Parathyroid adenoma (tissue), 2 donors: ENCODE data around the gene NUP210.

Source experiments
- H2AFZ ChIP-seq: fragments of 300-600 bp; sonication (generic); one replicate; pipeline ENCODE4 v1.7.0; 2017; ENCODE audit warnings: antibody characterized with exemption, mild to moderate bottlenecking
- H3K27ac ChIP-seq: fragments of 300-600 bp; sonication (generic); one replicate; pipeline ENCODE4 v1.7.0; 2017
- H3K27me3 ChIP-seq: fragments of 300-600 bp; sonication (generic); one replicate; pipeline ENCODE4 v1.7.0; 2017; ENCODE audit warnings: low read length; ENCODE audit not compliant: control insufficient read depth, insufficient read depth
- H3K36me3 ChIP-seq: fragments of 300-600 bp; sonication (generic); one replicate; pipeline ENCODE4 v1.7.0; 2017; ENCODE audit warnings: low read length; ENCODE audit not compliant: control insufficient read depth, insufficient read depth
- H3K4me1 ChIP-seq: fragments of 300-600 bp; sonication (generic); one replicate; pipeline ENCODE4 v1.7.0; 2017; ENCODE audit warnings: control low read depth
- H3K4me2 ChIP-seq: fragments of 300-600 bp; sonication (generic); one replicate; pipeline ENCODE4 v1.7.0; 2017; ENCODE audit warnings: low read length
- H3K4me3 ChIP-seq: fragments of 300-600 bp; sonication (generic); one replicate; pipeline ENCODE4 v1.7.0; 2017; ENCODE audit warnings: low read depth, low read length
- H3K79me2 ChIP-seq: fragments of 300-600 bp; sonication (generic); one replicate; pipeline ENCODE4 v1.7.0; 2017; ENCODE audit warnings: control low read depth
- H3K9ac ChIP-seq: fragments of 300-600 bp; sonication (generic); one replicate; pipeline ENCODE4 v1.7.0; 2017; ENCODE audit warnings: mild to moderate bottlenecking
- H3K9me3 ChIP-seq: fragments of 300-600 bp; sonication (generic); one replicate; pipeline ENCODE4 v1.7.0; 2017; ENCODE audit warnings: low read length; ENCODE audit not compliant: control insufficient read depth
- TF ChIP-seq, protein P1 (sequence below): fragments of 300-600 bp; sonication (generic); IDR thresholded peaks from one replicate; pipeline ENCODE4 v1.7.0; 2017; ENCODE audit warnings: antibody characterized with exemption, mild to moderate bottlenecking
- donor health status: primary hyperparathyroidism.

The NUP210 gene

DNA sequence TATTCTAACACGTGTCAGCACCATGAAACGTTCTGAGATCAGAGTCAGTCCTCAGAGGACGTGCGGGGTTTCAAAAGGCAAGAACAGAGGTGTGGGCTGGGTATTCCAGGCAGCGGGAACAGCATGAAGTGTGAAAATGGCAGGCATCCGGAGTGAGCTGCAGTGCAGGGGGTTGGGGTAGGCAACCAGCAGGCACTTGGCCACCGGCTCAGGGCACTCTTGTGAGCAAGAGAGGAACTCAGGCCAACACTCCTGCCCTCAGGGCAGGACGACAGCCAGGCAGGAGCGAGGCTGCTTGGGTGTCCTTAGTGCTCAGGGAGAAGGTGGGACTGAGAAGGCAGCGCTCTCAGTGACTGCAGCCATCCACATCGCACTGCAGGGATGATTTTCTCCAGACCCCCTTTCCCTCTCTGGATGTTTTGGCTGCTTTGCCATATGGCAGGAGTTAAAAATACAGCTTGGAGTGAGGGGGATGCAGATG, 151.1 kb downstream of the NUP210 start:
- Histone ChIP-seq H3K36me3 (no peaks in the 10 kb centered on the region), H2AFZ (no peak overlapping the region), H3K4me2 (no peak overlapping the region), H3K9me3 (no peaks in the 10 kb centered on the region), H3K27me3 (no peaks in the 10 kb centered on the region), H3K9ac (no peak overlapping the region), H3K27ac (no peak overlapping the region), H3K4me1 (no peaks in the 10 kb centered on the region), H3K79me2 (peaks cover 2% of the 10 kb centered on the region), H3K4me3 (no peak overlapping the region)
- TF ChIP-seq, protein P1, sequence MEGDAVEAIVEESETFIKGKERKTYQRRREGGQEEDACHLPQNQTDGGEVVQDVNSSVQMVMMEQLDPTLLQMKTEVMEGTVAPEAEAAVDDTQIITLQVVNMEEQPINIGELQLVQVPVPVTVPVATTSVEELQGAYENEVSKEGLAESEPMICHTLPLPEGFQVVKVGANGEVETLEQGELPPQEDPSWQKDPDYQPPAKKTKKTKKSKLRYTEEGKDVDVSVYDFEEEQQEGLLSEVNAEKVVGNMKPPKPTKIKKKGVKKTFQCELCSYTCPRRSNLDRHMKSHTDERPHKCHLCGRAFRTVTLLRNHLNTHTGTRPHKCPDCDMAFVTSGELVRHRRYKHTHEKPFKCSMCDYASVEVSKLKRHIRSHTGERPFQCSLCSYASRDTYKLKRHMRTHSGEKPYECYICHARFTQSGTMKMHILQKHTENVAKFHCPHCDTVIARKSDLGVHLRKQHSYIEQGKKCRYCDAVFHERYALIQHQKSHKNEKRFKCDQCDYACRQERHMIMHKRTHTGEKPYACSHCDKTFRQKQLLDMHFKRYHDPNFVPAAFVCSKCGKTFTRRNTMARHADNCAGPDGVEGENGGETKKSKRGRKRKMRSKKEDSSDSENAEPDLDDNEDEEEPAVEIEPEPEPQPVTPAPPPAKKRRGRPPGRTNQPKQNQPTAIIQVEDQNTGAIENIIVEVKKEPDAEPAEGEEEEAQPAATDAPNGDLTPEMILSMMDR: no peak

DNA sequence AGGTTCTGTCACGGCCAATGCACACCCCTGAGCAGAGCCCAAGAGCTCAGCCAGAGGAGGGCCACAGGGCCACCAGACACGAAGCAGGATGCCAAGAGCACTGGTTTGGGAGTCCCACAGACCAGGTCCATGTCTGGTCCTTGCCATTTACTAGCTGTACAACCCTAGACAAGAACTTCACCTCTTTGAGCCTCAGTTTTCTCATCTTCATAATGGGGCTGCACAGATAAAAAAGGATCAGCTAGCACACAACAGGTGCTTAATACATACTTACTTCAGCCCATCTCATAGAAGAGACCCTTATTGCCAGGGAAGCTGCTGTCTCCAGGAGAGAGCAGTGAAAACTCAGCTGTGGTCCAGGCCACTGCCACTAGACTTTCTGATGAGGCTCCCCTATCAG, 152.0 kb downstream of the NUP210 start:
- Histone ChIP-seq H3K4me2 (no peak overlapping the region), H3K4me1 (no peaks in the 10 kb centered on the region), H3K27me3 (no peaks in the 10 kb centered on the region), H2AFZ (no peak overlapping the region), H3K79me2 (peaks cover 2% of the 10 kb centered on the region), H3K9ac (no peak overlapping the region), H3K27ac (no peak overlapping the region), H3K9me3 (no peaks in the 10 kb centered on the region), H3K4me3 (no peak overlapping the region), H3K36me3 (no peaks in the 10 kb centered on the region)
- TF ChIP-seq, protein P1: no peak

DNA sequence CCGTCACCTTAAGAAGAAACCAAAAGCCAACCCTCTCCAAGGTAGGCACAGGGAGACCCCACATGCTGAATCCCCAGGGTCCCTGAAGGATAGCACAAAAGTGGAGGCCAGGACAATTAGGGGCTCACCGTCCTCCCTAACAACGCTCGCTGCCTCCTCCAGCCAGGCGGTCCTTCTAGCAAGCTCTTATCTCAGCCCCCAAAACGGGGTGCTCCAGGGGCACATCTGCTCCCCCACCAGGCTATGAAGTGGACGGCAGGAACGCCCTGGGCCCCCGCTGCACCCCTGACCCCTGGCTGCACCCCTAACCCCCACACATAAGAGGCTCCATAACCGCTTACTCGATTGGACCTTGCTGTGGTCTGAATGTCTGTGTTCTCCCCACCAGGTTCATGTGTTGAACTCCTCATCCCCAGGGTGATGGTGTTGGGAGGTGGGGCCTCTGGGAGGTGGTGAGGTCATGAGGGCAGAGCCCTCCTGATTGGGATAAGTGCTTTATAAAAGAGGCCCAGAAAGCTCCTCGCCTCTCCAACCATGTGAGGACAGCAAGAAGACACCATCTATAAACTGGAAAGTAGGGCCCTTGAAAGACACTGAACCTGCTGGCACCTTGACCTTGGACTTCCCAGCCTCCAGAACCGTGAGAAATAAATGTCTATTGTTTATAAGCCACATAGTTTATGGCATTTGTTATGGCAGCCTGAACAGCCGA, 153.3 kb downstream of the NUP210 start:
- H2AFZ ChIP-seq: no peak overlapping the region
- no peak overlapping the region for H3K4me2 ChIP-seq

More for the DNA sequence above, 153.3 kb downstream of the NUP210 start:
- peaks cover 2% of the 10 kb centered on the region for H3K79me2 ChIP-seq
- no peaks in the 10 kb centered on the region for H3K27me3 ChIP-seq
- H3K4me1 ChIP-seq: no peaks in the 10 kb centered on the region
- H3K36me3 ChIP-seq: no peaks in the 10 kb centered on the region
- TF ChIP-seq, protein P1: no peak
- H3K27ac ChIP-seq: no peak overlapping the region
- no peaks in the 10 kb centered on the region for H3K9me3 ChIP-seq
- H3K4me3 ChIP-seq: no peak overlapping the region
- no peak overlapping the region for H3K9ac ChIP-seq
